ENCODE data around the gene BBS9.
"Not testable (repeated sequence)": the region's sequence is repeated elsewhere in the genome, so short reads cannot be mapped to it uniquely, and the experiment has no call there.

The BBS9 gene

DNA sequence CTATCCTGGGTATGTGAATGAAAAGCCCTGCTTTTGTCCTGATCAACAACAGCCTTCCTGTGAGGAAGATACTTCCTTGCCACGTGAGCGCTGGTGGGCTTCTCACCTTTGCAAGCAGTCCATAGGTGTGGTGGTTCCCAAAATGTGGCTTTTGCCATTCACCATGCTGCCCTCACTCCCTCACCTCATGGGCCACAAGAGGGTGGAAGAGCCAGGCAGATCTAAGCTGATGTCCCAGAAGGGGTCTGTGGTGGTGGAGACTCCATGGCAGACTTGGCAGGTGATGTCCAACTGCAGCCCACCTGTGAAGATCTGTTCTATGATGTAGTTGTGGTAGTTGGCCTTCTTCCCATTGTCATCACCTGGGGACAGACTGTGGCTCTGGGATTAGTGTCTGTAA is 147.4 kb downstream of the BBS9 start:
- DNase-seq (ENCODE audit: low spot score) = no peak

GRCh38 chr7:33278095-33278494 is 148.7 kb downstream of the BBS9 start:
- DNase-seq (ENCODE audit: low spot score) = no peak

DNA sequence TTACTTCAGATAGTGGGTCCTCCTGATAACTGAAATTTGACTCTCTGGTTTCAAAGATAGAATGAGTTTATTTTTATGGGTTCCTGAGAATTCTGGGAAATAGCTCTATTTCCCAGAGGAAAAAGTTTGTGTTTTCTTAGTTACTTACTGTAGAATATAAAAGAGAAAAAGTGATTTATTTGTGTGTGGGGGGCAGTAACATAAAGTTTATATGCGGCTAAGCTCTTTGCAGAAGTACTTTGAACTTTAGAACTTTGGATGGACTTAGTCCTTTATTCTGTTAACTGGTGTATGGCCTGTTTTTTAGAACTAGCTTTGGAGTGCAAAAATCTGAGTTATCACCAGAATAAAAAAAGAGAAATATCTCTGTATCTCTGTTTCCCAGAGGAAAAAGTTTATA is 157.1 kb downstream of the BBS9 start:
- no peak for DNase-seq (ENCODE audit: low spot score)

DNA sequence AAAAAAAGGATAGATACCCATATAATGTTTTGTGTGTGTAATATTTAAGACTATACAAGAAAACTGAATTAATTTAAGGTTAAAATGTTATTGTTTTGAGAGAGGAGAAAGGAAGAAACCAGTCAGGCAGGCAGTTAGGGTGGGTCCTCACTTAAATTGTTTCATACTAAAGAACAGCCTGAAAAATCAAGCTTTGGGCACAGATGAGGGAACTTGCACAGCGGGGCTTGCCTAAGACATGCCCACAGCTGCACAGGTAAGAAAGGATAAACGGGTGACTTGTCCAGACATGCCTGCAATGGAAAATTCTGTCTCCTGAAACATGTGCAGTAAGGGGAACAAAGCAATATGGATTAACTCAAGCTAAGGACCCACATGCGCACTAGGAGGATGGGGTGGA is 158.4 kb downstream of the BBS9 start:
- no peak for DNase-seq (ENCODE audit: low spot score)

GRCh38 chr7:33298848-33299247 is 169.5 kb downstream of the BBS9 start:
- DNase-seq (ENCODE audit: low spot score) = no peak

DNA sequence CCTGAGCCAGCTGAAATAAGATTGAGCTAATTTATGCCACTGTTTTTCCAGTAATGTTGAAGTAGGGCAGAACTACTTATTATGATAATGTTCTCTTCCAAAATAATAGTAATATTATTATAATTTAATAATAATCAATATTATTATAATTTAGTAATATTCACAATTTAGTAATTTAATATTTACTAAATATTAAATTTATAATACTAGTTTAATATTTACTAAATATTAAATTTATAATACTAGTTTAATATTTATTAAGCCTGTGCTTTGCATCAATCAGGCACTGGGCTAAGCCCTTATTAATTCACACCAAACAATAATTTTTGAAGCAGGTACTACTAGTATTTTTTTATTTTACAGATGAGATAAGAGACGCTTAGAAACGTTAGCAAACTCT is 170.1 kb downstream of the BBS9 start:
- DNase-seq (ENCODE audit: low spot score) = no peak

DNA sequence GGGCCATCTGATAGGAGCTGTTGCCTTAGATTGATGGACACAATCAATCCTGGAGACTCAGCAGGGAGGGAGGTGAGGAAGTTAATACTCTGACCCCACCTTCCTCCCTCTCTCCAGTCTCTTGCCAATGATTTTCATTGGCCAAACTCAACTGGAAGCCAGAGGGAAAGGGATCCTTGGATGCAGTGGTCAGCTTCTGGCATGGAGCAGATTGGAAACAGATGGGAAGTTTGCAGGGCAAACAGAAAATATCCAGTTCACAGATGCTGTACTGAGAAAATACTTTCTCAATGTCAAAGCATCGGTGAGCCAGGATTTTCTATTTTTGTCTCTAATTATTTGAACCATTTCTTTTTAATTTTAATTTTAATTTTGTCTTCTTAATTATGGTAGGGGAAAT is 170.8 kb downstream of the BBS9 start:
- no peak for DNase-seq (ENCODE audit: low spot score)

GRCh38 chr7:33300742-33301141 is 171.4 kb downstream of the BBS9 start:
- DNase-seq (ENCODE audit: low spot score) = no peak

DNA sequence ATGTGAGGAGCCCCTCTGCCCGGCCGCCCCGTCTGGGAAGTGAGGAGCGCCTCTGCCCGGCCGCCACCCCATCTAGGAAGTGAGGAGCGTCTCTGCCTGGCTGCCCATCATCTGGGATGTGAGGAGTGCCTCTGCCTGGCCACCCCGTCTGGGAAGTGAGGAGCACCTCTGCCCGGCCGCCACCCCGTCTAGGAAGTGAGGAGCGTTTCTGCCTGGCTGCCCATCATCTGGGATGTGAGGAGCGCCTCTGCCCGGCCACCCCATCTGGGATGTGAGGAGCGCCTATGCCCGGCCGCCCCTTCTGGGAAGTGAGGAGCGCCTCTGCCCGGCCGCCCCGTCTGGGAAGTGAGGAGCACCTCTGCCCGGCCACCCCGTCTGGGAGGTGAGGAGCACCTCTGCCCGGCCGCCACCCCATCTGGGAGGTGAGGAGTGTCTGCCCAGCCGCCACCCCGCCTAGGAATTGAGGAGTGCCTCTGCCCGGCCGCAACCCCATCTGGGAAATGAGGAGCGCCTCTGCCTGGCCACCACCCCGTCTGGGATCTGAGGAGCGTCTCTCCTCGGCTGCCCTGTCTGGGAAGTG is 174.7 kb downstream of the BBS9 start:
- not testable (repeated sequence) for DNase-seq (ENCODE audit: low spot score)

- no peak for DNase-seq (ENCODE audit: low spot score)
Observed at GRCh38 chr7:33307205-33307604, 177.8 kb downstream of the BBS9 start.

GRCh38 chr7:33310546-33310945 is 181.2 kb downstream of the BBS9 start:
- no peak for DNase-seq (ENCODE audit: low spot score)

- no peak for DNase-seq (ENCODE audit: low spot score)
Observed at GRCh38 chr7:33325754-33326484, 196.6 kb downstream of the BBS9 start.

- DNase-seq (ENCODE audit: low spot score) = no peak
Observed at GRCh38 chr7:33326485-33326848, 197.1 kb downstream of the BBS9 start.

DNA sequence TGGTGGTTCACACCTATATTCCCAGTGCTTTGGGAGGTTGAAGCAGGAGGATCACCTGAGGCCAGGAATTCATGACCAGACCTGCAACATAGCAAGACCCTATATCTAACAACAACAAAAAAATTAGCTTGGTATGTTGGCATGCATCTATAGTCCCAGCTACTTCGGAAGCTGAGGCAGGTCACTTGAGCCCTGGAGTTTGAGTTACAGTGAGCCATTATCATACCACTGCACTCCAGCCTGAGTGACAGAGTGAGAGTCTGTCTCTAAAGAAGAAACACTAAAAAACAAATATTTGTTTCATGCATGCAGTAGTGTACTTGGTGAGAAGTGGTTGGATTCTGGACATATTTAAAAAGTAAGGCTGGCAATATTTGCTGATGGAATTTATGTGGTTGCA is 198.1 kb downstream of the BBS9 start:
- no peak for DNase-seq (ENCODE audit: low spot score)

GRCh38 chr7:33334349-33334748 is 205.0 kb downstream of the BBS9 start:
- peak; percentile 33 for DNase-seq (ENCODE audit: low spot score)

DNA sequence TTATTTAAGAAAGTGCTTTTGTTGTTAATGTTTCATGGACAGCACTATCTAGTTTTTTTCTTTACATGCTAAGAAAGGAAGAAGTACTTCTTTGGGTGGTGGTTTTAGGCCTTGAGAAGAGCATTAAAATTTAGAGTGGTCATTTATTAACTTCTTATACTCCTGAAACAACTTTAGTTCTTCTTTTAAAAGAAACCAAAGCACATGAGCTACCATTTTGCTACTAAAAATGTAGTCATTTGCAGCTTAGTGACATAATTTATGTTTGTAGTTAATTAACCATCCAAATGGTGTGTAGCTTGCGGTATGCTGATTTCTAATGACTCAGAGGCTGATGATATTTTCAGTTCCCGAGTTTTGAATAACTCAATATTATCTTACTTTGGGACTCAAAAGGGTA is 207.5 kb downstream of the BBS9 start:
- DNase-seq (ENCODE audit: low spot score) = no peak

DNA sequence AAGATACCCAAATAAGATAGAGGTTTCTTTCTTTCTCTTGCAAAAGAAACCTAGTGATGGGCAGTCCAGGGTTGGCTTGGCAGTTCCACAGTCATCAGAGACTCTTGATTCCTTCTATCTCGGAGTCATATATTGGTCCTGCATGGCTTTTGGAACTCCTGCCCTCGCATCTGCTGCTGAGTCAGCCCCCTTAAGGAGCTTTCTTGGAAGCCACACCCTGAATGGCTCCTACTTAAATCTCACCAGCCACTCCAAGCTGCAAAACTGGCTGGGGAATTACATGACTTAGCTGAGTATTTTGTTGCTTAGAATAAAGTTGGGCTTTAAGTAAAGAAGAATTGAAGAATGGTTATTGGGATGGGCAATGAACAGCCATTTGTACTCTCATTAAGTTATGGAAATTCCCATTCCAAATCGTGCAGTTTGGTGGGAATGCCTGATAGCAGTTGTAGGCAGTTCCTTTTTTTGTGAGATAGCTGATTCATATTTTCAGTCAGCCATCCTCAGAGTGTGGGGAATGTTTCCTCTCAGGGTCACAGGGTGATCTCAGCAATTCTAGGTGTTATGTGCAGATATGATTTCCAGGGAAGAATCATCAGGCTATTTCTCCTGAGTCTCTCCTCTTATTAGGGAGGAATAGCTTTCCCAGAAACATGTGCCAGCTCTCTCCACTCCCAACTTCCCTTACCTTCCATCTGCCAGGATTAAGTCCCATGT is 209.9 kb downstream of the BBS9 start:
- no peak for DNase-seq (ENCODE audit: low spot score)

DNA sequence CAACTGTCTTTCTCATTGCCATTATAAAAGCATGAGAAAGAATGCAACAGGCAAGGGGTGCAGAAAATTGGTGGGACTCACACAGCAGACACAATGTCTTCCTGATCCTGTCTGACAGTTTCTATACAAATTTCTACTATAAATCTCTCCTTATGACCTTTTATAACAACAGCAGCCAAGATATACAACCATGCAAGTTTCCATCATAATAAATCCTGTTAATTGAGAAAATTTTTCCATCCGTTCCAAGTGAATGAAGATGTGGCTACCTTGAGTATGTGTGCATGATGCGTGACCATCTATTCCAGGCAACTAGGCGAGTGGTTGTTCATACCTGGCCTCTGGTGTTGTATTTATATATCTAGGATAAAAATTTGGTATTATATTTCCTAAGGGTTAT is 216.7 kb downstream of the BBS9 start:
- DNase-seq (ENCODE audit: low spot score) = no peak

GRCh38 chr7:33350577-33350976 is 221.2 kb downstream of the BBS9 start:
- no peak for DNase-seq (ENCODE audit: low spot score)

DNA sequence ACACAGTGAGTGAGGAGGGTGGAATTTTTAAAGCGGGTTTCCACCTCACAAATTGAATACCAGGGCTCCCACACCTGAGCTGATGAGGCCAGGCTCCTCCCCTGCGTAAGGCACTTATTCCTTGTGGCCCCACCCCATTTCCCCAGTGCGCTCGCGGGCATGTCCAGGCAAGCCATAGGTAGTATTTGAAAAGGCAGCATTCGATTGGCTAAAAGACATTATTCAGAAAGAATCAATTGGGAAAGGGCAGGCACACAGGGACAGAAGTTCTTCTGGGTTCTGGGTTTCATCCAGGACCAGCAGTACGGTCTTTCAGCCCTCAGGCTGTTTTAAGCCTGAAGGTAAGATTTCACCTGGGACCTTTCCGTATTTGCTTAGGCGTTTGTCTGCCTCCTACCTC is 222.3 kb downstream of the BBS9 start:
- DNase-seq (ENCODE audit: low spot score) = no peak

GRCh38 chr7:33354201-33354600 is 224.8 kb downstream of the BBS9 start:
- no peak for DNase-seq (ENCODE audit: low spot score)

- DNase-seq (ENCODE audit: low spot score) = no peak
Observed at GRCh38 chr7:33355386-33355785, 226.0 kb downstream of the BBS9 start.

DNA sequence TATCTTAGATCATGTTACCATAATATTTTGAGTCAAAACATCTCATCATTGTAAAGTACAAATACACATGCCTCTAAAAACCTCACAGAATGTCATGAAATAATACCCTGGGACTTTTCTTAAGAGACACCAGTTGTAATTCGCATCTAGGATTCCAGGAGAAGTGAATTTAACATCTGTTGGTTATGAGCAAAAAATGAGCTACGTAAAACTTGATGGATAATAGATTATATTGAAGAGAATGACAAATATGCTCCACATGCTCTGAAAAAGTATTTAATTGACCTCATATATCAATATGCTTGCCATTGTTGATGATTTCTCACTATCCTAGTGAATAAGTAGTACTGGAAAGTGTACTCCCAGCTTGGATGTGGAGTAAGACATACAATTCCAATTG is 227.0 kb downstream of the BBS9 start:
- DNase-seq (ENCODE audit: low spot score) = no peak

DNA sequence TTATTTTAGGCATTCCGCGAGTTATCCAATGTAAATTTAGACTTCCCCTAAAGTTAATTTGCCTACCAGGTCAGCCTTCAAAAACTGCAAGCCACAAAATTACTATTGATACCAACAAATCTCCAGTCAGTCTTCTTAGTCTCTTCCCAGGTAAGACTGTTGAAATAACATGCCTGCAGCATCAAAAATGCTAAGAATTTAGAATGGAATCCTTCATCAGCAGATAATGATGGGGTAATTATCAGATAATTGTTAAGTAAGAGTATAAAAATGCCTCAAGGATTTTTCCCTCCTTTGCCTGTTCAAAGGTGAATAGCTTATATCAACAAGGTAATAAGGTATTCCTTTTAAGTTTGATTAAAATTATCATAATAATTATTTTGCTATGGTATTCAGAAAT is 228.5 kb downstream of the BBS9 start:
- no peak for DNase-seq (ENCODE audit: low spot score)

Data from D341Med (cell line).